Measurements from ENCODE around the gene KDM3B.

GRCh38 chr5:138303372-138303771 is 49.1 kb upstream of the KDM3B start:
- TF ChIP-seq CTCF (IDR thresholded peaks at IDR 0.05) (no peak), EP300 (IDR thresholded peaks at IDR 0.05) (no peak), POLR2A (IDR thresholded peaks at IDR 0.05) (no peak), POLR2AphosphoS5 (IDR thresholded peaks at IDR 0.05) (no peak)
